ENCODE results near the gene SPOCK2. TPM values are rescaled to one million over a fixed set of nuclear protein-coding genes. Genes with fewer than 3 reads are reported as not detected.
A peak's percentile ranks its signal among the peaks of the same experiment; 100 is the strongest.

SPOCK2 gene
- total RNA-seq, 1 donor from 2014 or later: 3.2 TPM

GRCh38 chr10:72065439-72066025 lies 22.8 kb downstream of the SPOCK2 start:
- Mint-ChIP-seq H3K36me3 (no peaks in the 10 kb centered on the region), H3K9me3 (no peaks in the 10 kb centered on the region), H3K4me3 (no peak overlapping the region), H3K27me3 (ENCODE audit: insufficient read depth, low read depth) (peaks cover 4% of the 10 kb centered on the region), H3K27ac (peak overlapping the region; percentile 85), H3K4me1 (peaks cover 74% of the 10 kb centered on the region)
- no peak overlapping the region for H3K4me3 ChIP-seq
- H3K27ac ChIP-seq: no peak overlapping the region
- H3F3A ChIP-seq (ENCODE audit: low read depth): no peaks in the 10 kb centered on the region
- H4K20me1 ChIP-seq (ENCODE audit: low read depth): no peaks in the 10 kb centered on the region
- H3K9ac ChIP-seq: no peak overlapping the region
- H2AFZ ChIP-seq (replicated peaks): no peak overlapping the region
- H3K79me2 ChIP-seq (ENCODE audit: low read depth): no peaks in the 10 kb centered on the region
- no peak overlapping the region for H3K4me2 ChIP-seq
- DNase-seq (ENCODE audit: low spot score): no peak
- H3K36me3 ChIP-seq: no peaks in the 10 kb centered on the region
- H3K9me3 ChIP-seq (ENCODE audit: low read depth): no peaks in the 10 kb centered on the region
- peaks cover 13% of the 10 kb centered on the region for H3K4me1 ChIP-seq
- TF ChIP-seq EZH2phosphoT487 (IDR thresholded peaks at IDR 0.05): no peak
- TF ChIP-seq EZH2 (IDR thresholded peaks at IDR 0.05): no peak
- TF ChIP-seq, protein P1, sequence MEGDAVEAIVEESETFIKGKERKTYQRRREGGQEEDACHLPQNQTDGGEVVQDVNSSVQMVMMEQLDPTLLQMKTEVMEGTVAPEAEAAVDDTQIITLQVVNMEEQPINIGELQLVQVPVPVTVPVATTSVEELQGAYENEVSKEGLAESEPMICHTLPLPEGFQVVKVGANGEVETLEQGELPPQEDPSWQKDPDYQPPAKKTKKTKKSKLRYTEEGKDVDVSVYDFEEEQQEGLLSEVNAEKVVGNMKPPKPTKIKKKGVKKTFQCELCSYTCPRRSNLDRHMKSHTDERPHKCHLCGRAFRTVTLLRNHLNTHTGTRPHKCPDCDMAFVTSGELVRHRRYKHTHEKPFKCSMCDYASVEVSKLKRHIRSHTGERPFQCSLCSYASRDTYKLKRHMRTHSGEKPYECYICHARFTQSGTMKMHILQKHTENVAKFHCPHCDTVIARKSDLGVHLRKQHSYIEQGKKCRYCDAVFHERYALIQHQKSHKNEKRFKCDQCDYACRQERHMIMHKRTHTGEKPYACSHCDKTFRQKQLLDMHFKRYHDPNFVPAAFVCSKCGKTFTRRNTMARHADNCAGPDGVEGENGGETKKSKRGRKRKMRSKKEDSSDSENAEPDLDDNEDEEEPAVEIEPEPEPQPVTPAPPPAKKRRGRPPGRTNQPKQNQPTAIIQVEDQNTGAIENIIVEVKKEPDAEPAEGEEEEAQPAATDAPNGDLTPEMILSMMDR (IDR thresholded peaks at IDR 0.05): no peak
- H3K27me3 ChIP-seq: no peaks in the 10 kb centered on the region

GRCh38 chr10:72063703-72064391 lies 24.5 kb downstream of the SPOCK2 start:
- H3K4me2 ChIP-seq: no peak overlapping the region
- H3K9ac ChIP-seq: no peak overlapping the region
- Mint-ChIP-seq H3K9me3 (no peaks in the 10 kb centered on the region), H3K27ac (no peak overlapping the region), H3K4me3 (peak overlapping the region; percentile 46), H3K4me1 (peaks cover 66% of the 10 kb centered on the region), H3K36me3 (no peaks in the 10 kb centered on the region), H3K27me3 (ENCODE audit: insufficient read depth, low read depth) (peaks cover 4% of the 10 kb centered on the region)
- H3K4me1 ChIP-seq: peaks cover 5% of the 10 kb centered on the region
- H3K9me3 ChIP-seq (ENCODE audit: low read depth): no peaks in the 10 kb centered on the region
- no peaks in the 10 kb centered on the region for H3K79me2 ChIP-seq (ENCODE audit: low read depth)
- DNase-seq (ENCODE audit: low spot score): no peak
- H2AFZ ChIP-seq (replicated peaks): no peak overlapping the region
- H4K20me1 ChIP-seq (ENCODE audit: low read depth): no peaks in the 10 kb centered on the region
- H3K27me3 ChIP-seq: no peaks in the 10 kb centered on the region
- H3K36me3 ChIP-seq: no peaks in the 10 kb centered on the region
- no peak overlapping the region for H3K4me3 ChIP-seq
- no peaks in the 10 kb centered on the region for H3F3A ChIP-seq (ENCODE audit: low read depth)
- TF ChIP-seq, protein P1 (IDR thresholded peaks at IDR 0.05): no peak
- no peak for TF ChIP-seq EZH2 (IDR thresholded peaks at IDR 0.05)
- no peak for TF ChIP-seq EZH2phosphoT487 (IDR thresholded peaks at IDR 0.05)
- H3K27ac ChIP-seq: no peak overlapping the region

DNA sequence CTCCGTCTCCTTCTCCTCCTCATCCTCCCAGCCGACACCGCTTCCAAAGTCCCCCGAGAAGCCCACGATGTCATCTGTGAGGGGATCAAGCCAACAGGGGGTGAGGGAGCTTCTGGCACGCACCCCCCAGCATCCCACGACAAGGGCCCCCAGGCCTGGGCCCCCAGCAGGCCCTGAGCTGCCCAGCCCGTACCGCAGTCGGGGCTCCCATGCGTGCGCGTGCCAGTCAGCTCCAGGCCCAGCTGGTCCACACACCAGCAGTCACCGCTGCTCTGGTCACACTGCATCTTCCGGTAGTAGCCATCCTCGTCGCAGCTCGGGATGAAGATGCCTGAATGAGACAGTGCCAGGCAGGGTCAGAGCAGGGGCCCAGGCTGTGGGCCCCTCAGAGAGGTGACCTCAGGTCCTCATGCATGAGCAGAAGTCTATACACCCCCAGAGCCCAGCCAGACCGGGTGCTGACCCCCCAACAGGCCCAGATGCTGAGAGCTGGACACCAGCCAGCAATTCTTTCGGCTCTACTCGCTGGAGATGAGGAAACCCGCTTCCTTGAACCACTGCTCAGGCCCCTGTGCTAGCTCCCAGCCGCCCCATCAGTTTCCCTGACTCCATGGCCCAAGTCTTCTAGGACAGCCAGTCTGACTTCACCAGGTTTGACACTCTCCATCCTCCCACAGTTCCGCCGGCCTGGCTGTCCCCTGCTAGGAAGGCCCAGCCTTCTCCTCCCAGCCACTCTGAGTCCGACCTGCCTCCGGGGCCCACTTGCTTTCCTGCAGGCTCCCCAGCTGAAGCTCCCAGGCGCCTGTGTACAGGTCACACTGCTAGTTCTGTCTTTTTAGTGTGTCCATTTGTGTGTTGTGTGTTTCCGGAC lies 25.3 kb downstream of the SPOCK2 start:
- Histone ChIP-seq H4K20me1 (ENCODE audit: low read depth) (no peaks in the 10 kb centered on the region), H2AFZ (replicated peaks) (no peak overlapping the region), H3K4me1 (peaks cover 5% of the 10 kb centered on the region), H3K79me2 (ENCODE audit: low read depth) (no peaks in the 10 kb centered on the region), H3K9me3 (ENCODE audit: low read depth) (no peaks in the 10 kb centered on the region), H3K27ac (no peak overlapping the region), H3K9ac (no peak overlapping the region), H3F3A (ENCODE audit: low read depth) (no peaks in the 10 kb centered on the region), H3K27me3 (no peaks in the 10 kb centered on the region), H3K36me3 (no peaks in the 10 kb centered on the region), H3K4me3 (no peak overlapping the region), H3K4me2 (no peak overlapping the region)
- H3K9me3 Mint-ChIP-seq: no peaks in the 10 kb centered on the region
- peak overlapping the region; percentile 46 for H3K4me3 Mint-ChIP-seq
- DNase-seq (ENCODE audit: low spot score): no peak
- peaks cover 6% of the 10 kb centered on the region for H3K27me3 Mint-ChIP-seq (ENCODE audit: insufficient read depth, low read depth)
- H3K4me1 Mint-ChIP-seq: peaks cover 66% of the 10 kb centered on the region
- H3K36me3 Mint-ChIP-seq: no peaks in the 10 kb centered on the region
- no peak overlapping the region for H3K27ac Mint-ChIP-seq
- TF ChIP-seq EZH2 (IDR thresholded peaks at IDR 0.05): no peak
- TF ChIP-seq, protein P1 (IDR thresholded peaks at IDR 0.05): no peak
- TF ChIP-seq EZH2phosphoT487 (IDR thresholded peaks at IDR 0.05): no peak

Data from neural progenitor cell (in vitro differentiated cells).